HL-60 (cell line): ENCODE measurements around the gene CAMSAP1.

Experiments used
- DNase-seq, 2 experiments: peaks; one replicate each; pipeline ENCODE4 v3.0.0-alpha.2; 2010 to 2020; ENCODE audit warnings: low read depth in 1 of 2, low spot score in 1 of 2
- H3K27ac ChIP-seq: fragments of 250-450 bp; sonication (Bioruptor Pico); replicated peaks from 2 replicates; pipeline ENCODE4 v1.5.1; 2020; ENCODE audit warnings: mild to moderate bottlenecking, moderate library complexity
- H3K27me3 ChIP-seq: fragments of 250-450 bp; sonication (Bioruptor Pico); 2 replicates; pipeline ENCODE4 v1.5.1; 2021; ENCODE audit warnings: mild to moderate bottlenecking, moderate library complexity; ENCODE audit not compliant: insufficient read depth, poor library complexity, severe bottlenecking
- H3K4me3 ChIP-seq: replicated peaks from 2 replicates; pipeline ENCODE4 v1.5.1; 2011; ENCODE audit warnings: mild to moderate bottlenecking, control low read depth, low read length; ENCODE audit not compliant: insufficient read depth
- GABPA ChIP-seq: IDR thresholded peaks from 2 replicates; pipeline ENCODE4 v1.6.1; 2012; ENCODE audit warnings: low read depth
- POLR2AphosphoS5 ChIP-seq: IDR thresholded peaks from 2 replicates; pipeline ENCODE4 v1.6.1; 2012; ENCODE audit warnings: low read depth
- REST ChIP-seq: IDR thresholded peaks from 2 replicates; pipeline ENCODE4 v1.6.1; 2012; ENCODE audit warnings: low read depth; ENCODE audit not compliant: insufficient replicate concordance
- SPI1 ChIP-seq: IDR thresholded peaks from 2 replicates; pipeline ENCODE4 v1.6.1; 2012; ENCODE audit warnings: low read depth, mild to moderate bottlenecking, borderline replicate concordance
- TF ChIP-seq, protein P1 (sequence below): IDR thresholded peaks from one replicate; pipeline ENCODE4 v1.5.1; 2011; ENCODE audit warnings: low read length, control low read depth, inconsistent platforms; ENCODE audit not compliant: insufficient read depth

CAMSAP1 gene

DNA sequence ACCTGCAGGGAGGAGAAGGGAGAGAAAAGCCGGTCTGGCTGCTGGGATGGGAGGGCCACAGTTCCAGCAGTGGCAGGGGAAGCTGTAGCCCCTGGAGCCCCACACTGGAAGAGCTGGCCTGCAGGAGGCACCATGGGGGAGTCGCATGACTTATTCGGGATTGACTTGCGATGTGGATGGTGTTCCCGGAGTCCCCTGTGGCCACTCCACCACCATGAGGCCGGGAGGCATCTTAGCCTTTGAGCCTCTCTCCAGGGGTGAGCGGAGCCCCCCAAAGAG, 113.3 kb downstream of the CAMSAP1 start:
- Histone ChIP-seq H3K27ac (no peak overlapping the region), H3K27me3 (no peaks in the 10 kb centered on the region), H3K4me3 (no peak overlapping the region)
- no peak for TF ChIP-seq GABPA
- TF ChIP-seq SPI1: no peak
- no peak for TF ChIP-seq POLR2AphosphoS5
- TF ChIP-seq, protein P1, sequence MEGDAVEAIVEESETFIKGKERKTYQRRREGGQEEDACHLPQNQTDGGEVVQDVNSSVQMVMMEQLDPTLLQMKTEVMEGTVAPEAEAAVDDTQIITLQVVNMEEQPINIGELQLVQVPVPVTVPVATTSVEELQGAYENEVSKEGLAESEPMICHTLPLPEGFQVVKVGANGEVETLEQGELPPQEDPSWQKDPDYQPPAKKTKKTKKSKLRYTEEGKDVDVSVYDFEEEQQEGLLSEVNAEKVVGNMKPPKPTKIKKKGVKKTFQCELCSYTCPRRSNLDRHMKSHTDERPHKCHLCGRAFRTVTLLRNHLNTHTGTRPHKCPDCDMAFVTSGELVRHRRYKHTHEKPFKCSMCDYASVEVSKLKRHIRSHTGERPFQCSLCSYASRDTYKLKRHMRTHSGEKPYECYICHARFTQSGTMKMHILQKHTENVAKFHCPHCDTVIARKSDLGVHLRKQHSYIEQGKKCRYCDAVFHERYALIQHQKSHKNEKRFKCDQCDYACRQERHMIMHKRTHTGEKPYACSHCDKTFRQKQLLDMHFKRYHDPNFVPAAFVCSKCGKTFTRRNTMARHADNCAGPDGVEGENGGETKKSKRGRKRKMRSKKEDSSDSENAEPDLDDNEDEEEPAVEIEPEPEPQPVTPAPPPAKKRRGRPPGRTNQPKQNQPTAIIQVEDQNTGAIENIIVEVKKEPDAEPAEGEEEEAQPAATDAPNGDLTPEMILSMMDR: no peak
- TF ChIP-seq REST: no peak
- DNase-seq: no peak

DNA sequence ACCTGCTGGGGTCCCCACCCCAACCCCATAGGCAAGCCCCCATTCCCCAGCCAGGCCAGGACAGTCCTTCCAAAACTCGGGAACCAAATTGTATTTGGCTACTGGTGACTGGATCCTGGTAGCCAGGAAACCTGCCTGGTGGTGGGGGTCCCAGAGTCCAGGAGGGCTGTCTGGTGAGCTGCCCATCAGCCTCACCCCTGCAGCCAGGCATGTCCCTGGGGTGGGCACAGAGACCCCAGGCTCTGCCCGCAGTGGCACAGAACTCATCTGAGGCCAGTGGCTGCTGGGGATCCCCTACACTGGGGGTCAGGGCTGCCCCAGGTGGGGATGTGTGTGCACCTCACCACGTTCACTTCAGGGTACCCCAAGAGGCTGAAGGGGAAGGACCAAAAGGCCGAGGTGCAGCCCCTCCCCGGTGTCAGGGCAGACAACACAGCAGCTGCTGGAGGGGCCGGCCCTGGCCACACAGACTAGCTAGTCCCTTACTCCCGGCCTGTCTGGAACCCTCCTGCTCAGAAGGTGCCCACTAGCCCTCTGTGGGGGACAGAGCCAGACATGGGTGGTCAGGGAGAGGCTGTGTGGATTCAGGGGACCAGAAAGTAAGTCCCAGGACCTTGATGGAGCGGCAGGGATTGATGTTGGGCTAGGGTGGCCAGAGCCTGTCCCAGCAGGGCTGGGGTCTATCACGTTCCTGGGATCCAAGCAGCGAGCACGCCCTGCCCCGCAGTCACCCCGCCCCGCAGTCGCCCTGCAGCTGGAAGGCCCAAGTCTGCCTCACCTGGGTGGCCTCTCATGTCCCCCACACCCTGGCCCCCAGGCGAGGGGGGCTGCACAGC, 113.9 kb downstream of the CAMSAP1 start:
- TF ChIP-seq REST (no peak), GABPA (no peak), POLR2AphosphoS5 (no peak), SPI1 (no peak)
- TF ChIP-seq, protein P1: no peak
- no peak overlapping the region for H3K27ac ChIP-seq
- no peak overlapping the region for H3K4me3 ChIP-seq
- no peaks in the 10 kb centered on the region for H3K27me3 ChIP-seq
- DNase-seq: no peak

- DNase-seq: no peak
- TF ChIP-seq SPI1 (no peak), GABPA (no peak), POLR2AphosphoS5 (no peak), REST (no peak)
- TF ChIP-seq, protein P1: no peak
- Histone ChIP-seq H3K27ac (no peak overlapping the region), H3K4me3 (no peak overlapping the region), H3K27me3 (peaks cover under 1% of the 10 kb centered on the region)
These were observed 114.8 kb downstream of the CAMSAP1 start for GRCh38 chr9:135792268-135793128.
